HG02623 (cell line): Measurements from ENCODE around the gene TTN.

Experiments used
- ATAC-seq: cut with Tn5 transposase; IDR thresholded peaks from one replicate; pipeline ENCODE4 v1.9.1; 2021; ENCODE audit warnings: moderate library complexity; ENCODE audit not compliant: unreplicated experiment

The TTN gene

DNA sequence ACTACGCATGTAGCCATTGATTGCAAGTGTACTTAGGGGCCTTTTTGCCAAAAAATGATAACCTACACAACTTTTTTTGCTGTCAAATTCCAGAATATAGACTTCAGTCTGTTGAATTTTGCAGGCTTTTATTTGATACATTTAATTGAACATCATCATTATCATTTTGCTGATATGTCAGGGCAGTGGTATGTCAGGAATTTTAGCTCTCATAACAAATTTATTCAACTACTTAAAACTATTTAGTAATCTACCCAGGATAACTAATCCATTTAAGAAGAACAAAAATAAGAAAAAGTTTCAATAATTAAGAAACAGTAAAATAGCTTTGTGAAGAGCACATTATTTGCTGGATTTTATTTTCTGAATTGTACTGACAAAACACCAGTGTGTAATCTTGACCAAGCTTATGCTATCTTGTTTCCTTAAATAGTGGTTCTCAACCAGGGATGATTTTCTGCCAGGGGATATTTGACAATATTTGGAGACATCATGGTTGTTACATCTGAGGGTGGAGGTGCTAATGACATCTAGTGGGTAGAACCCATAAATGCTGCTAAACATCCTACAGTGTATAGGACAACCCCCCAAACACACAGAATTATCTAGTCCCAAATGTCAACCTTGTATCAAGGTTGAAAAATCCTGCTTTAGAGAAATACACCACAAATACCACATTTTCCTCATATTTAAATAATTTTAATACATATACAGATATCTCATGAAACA is 12.1 kb upstream of the TTN start:
- peak; percentile 36 for ATAC-seq

DNA sequence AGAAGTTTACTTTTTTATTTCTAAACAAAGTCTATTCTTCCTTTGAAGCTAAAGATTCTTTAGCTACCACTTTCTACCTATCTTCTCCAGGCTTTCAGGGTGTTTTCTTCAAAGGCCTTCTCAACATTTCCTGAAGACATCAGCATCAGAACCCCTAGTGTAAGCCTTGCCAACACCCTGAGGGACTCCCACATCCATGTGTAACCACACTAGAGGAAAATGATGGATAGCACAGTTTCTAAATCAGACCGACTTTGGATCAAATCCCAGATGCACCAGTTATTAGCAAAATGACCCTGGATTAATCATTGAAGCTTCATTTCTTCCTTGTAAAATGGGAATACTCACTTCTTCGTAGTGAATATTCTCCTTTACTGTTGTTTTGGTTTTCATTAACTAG is 4.7 kb upstream of the TTN start:
- no peak for ATAC-seq

DNA sequence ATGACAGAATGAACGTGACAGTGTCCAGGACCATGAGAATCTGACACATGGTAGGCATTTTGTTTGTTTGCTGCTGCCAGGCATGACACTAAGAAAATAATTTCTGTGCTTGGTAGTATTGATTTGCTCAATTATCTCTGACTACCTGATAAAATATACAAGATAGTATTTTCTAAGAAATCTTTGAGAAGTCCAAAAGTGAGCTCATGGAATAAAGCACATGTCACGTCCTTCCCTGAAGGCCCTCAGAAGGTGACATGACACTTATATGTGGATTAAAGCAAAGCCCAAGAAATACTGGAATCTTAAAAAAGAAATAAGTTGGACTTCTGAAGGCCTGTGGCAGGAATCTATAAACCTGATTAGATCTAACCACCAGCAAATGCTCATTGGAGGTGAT is 3.8 kb upstream of the TTN start:
- ATAC-seq, result no peak

DNA sequence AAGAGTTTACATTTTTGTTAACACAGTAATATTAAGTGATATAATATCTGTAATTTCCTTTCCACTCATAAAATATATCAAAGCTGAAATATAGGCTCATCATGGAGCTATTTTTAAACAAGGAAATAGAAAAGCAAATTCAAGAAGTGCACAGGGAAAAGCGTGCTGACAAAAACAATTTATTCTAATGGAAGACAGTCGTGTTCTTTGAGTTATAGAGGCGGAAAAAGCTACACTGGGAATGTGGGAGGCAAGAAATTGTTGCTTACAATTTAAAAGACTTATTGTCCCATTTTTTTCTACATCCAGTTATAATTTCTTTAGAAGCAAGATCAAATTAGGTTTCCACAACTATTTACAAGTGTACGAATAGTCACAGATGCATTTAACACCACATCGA is 3.2 kb upstream of the TTN start:
- ATAC-seq, result no peak

DNA sequence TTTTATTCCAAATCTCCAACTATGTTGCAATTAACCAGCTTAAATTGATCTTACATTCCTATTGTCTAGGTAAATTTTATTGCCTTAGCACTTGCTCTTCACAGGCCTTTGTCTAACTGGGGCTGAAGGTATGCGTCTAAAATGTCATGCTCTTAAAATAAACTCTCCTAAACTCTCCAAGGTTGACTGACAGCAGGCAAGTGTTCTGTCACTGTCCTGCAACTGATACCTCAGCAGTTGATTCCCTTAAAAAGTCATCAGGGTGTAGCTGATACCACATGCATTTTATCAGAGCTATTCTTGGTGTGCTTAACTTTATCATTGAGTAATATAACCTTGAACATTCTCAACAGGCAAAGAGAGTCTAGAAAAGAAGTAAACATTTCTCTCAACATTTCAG is 680 bp downstream of the TTN start:
- ATAC-seq, result no peak

DNA sequence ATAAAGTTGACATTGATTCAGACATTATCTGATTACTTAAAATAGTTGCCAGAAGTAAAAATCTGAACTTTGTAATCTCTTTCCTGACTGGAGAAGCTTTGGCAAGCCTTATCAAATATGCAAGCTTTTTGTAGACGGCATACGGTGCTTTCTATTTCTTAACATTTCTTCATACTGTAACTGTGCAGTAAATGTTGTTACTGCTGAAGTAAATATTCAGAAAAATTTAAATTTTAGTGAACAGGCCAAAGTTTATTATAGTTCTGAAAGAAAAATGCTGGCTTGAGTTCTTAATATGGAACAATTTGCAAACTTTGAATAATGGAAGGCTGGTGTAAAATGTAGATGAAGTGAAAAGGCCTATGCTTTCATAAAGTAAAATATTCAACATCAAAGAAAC is 1.8 kb downstream of the TTN start:
- ATAC-seq, result no peak

DNA sequence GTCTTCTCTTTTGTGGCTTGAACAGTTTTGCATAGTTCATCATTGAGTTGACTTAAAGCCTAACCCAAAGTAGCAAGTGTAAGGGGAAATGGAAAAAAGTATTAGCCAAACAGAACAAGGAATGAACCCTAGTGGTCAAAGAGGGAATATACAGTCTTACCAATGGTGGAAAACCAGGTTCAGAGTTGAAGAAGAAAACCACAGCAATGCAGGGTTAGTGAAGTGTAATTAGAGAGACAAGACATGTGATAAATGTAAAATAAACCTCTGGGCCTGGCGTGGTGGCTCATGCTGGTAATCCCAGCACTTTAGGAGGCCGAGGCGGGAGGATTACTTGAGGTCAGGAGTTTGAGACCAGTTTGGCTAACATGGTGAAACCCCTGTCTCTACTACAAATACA is 2.4 kb downstream of the TTN start:
- ATAC-seq, result no peak

DNA sequence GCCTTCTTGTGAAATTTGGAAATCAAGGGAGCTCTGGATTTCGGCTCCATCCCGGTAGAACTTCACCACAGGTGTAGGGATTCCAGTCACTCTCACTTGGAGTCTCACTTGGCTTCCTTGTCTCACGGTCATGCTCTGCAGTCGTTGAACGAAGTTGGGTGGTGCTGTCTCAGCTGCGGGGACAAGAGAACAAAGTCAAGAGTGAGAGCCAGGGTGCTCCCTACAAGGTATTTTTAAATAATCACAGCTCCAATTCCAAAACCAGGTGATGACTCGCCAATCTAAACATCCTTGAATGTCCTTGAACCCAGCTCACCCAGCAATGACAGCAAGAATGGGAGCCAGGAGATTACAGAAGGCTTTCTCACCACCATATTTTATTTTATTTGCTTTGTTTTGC is 6.7 kb downstream of the TTN start:
- ATAC-seq, result no peak

DNA sequence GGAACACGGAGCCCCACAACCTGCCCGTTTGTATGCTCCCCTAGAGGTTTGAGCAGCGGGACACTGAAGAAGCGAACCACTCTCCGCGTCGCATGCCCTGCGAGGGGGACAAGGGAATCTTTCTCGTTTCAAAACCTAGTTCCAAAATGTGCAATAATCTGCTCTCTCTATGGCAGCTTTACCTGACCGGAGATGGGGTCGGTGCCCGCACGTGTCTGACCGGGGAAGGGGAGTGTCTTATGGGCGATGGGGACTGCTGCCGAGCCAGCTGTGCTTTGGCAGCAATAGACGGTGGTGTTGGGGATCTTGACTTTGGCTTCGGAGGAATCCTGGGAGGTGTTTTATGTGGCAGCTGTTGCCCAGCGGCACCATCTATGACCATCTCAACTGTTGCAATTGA is 7.9 kb downstream of the TTN start:
- no peak for ATAC-seq

DNA sequence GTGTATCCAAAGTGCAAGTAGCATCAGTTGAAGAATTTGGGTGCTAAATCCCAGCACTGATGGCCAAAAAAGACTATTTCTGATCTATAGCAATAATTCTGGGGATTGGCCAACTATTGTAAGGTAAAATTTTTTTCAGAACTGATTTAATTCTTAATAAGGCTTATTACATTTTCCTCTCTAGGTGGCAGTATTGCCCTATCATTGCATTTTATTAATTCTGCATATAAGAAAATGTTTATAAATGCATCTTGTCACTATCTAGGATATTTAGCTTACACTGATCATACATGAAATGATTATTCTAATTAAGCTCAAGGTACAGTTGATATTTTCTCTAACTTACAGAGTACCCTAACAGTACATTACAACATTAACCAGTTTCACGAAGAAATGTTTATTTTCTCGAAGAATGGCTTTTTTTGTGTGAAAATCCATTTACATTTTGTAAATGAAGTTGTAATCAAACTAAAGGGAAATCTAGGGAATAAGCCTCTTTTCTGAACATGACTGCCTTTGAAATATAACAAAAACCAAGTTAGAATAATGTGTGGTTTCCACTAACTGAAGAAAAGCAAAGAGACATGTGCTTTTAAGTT is 11.0 kb downstream of the TTN start:
- no peak for ATAC-seq

DNA sequence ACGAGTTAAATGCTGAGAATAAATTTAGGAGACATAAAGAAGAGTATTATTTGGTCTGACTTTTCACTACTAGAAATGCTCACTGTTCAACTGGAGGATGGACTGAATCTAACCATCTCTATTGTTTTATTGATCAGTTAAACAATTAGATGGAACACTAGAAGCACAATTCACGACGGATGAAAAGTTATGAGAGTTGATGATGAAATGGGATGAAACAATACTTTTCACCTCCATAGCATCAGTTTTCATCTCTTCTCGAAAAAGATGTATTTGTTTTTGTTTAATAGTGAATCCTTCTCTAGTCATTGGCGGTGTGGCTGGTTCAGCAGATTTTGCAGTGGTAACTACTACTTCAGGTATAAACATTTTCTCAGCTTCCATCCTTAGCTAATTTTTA is 19.3 kb downstream of the TTN start:
- no peak for ATAC-seq

DNA sequence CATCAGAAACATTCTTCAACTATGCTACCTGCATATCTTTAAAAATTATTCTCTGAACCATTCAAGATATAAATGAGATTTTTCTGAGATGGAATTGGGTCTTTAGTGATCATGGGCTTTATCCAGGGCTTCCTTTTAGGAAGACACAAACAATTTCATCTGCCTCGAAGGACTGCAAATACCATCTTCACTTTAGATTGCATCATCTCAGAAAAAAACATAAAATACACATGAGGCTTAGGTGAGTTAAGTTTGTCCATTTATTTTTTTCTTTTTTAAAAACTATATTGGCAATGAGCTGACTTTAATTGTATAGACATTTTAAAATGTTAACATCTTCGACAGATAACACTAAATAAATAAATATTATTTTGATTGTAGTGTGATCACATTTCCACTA is 20.1 kb downstream of the TTN start:
- ATAC-seq, result no peak

DNA sequence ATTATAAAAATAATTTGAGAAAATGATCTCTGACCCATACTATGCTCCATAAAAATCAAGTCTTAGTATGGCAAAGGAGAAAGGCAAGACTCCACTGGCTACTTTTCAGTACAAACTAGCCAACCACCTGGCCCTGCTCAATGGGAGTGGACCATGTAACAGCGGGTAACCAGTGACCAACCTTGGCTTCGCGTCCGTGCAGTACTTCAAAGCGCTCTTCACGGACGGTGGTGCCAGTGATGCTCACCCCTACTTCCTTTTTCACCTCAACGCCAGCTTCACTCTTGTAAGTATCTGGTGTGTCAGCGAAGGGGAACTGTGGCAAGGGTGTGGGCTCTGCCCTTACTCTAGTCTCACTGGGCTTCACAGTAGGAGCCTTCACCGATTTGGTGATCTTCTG is 23.3 kb downstream of the TTN start:
- ATAC-seq, result no peak

DNA sequence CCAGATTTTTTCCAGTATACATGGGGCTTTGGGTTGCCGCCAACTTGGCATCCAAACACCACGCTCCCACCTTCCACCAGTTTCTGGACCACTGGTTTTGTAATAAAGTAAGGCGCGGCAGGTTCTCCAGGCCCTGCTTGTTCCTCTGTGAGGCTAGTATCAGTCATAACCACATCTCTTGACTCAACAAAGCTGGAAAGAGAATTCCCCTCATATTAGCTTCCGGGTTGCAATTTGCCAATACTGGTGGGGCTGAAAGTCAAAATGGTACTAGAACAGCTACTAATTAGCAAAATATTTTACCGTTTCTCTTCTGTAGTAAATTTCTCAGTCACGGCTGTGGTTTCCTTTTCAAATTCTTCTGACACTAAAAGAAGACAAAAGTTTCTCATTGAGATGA is 25.0 kb downstream of the TTN start:
- ATAC-seq, result no peak

DNA sequence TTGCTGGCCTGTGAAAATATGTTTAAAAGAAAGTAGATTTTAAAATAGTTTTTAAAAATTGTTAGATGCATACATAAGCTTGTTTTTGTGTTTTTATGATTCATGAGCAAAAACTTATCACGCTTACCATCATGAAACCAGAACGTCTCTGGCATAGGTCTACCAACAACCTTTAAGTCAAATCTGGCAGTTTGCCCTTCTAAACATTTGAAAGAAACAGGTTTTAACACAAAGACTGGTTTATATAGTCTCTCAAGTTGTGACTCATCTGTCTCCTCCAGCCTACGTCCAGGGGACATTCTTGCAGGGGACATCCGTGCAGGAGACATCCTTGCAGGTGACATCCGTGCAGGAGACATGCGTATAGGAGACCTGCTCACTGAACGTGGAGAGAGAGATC is 29.6 kb downstream of the TTN start:
- no peak for ATAC-seq

DNA sequence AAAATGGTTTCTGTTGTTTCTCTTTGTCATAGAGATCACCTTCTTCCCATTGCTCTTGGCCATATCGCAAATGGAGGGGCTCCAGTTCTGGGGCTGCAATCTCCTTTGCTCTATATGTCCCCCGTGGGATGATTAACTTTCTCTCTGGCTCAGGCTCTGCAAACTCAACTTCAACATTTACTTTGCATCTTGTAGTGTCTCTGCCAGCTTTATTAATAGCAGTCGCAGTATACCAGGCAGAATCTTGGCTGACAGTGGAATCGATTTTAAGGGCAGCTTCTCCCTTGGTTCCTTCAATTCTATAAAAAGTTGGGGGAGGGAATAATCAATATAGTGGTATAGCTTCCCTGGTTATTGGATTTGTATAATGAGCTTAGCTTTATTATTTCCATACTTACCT is 30.5 kb downstream of the TTN start:
- ATAC-seq, result no peak

DNA sequence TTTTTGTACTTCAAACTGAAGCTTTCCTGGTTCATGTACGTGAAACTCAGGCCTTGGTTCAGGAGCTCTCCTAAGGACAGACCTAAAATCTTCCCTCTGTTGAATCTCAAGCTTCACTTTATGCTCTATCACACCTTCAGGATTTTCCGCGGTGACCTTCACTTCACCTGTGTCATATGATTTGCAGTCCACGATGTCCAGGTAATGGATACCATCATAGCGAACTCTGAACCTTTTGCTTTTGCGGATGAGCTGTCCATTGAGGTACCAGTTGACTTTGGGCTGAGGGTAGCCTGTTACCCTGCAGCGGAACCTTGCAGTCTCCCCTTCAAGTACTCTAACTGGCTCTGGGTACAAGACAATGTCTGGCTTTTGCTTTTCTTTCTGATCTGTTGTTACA is 31.2 kb downstream of the TTN start:
- ATAC-seq, result no peak

DNA sequence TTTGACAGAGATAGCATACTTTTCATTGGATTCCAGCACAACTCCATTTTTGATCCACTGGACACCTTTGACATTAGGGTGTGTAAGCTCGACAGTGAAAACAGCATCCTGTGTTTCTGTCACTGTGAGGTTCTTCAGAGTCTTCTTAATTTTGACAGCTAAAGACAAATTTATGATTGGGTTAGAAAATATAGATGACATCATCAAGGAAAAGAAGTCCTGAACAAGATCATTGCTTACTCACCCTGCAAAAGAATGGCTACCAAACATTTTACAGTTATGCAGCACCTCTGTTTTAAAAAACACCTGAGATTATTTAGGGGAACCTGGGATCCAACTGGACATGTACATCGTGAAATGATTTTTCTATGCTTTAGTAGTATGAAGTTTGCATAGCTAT is 36.7 kb downstream of the TTN start:
- ATAC-seq, result no peak

DNA sequence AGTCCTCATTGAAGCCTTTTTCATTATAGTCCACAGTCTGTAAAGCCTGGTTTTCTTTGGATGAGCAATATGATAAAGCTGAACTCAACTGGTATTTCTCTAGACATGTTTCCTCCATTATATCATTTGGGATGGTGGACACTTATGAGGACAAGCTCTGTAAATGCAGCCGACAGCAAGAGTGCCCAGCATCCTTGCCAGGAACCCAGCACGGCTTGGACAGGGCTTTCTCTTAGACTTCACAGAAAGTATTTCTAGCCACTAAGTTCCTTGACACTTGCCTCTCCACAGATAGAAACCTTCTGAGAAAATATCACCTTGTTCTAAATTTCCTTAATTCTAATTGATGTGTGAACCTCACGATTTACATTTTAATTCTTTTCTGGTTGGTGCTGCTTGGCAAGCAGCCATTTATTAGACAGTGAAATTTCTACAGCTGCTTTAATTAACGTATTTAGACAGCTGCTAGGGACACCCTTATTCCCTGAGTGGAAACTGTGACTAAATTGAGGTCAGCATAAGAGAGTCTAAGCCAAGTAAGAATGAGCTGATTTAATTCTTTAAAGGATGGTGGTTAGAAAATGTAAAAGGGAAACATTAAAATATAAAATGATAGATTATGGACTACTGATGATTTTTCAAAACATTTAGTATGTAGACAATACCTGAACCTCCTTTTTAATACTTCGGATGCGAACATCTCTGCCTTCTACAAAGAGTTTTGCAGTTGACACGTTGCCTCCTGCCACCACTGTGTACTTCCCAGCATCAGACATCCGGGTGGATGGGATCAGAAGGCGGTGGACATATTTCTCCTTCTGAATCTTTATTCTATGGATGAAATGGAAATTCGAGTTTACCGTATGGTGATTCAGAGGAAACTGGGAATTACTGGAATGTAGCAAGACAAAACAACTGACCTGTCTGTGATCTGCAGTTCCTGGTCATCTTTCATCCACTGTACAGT is 39.8 kb downstream of the TTN start:
- no peak for ATAC-seq

DNA sequence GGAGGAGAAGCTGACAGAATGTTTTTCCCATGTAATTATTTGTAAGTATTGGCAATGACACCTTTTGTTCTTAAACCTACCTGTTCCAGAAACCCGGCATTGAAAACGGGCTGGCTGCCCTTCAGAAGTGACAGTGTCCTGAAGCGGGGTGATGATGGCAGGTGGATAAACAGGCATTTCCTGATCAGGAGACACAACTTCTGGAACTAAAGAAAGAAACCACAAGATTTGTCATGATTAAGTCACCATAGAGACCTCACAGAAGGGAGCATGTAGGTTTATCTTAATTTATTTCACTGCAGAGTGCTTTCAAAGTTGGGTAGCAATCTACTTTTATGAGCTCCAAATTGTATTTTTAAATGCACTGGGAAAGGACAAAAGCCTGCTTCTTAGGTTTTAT is 43.1 kb downstream of the TTN start:
- no peak for ATAC-seq

DNA sequence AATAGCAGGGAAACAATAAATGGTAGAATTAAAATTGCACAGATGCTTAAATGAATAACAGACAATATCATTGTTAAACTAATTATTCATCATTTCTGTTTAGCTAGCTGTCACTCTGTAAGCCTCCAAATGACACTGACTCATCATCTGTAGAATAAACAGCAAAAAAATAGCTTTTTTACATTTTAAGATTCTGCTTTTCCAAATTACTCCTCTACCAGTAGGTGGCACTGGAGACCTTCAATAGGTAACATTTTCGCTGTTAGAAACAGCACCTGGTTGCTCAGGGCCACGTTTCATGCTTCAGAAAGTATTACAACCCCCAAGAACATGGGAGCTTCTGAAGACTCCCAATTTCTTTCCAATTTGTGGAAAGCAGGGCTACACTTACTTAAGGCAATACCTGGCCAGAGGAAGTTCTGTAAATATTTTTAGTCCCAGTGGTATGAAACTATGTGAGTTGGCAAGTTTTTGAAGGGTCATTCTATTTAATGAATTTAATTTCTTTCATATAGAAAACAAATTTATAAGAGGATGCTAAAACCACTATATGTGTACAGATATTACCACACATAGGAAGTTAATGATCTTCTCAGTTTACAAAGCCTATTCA is 45.4 kb downstream of the TTN start:
- ATAC-seq, result no peak

DNA sequence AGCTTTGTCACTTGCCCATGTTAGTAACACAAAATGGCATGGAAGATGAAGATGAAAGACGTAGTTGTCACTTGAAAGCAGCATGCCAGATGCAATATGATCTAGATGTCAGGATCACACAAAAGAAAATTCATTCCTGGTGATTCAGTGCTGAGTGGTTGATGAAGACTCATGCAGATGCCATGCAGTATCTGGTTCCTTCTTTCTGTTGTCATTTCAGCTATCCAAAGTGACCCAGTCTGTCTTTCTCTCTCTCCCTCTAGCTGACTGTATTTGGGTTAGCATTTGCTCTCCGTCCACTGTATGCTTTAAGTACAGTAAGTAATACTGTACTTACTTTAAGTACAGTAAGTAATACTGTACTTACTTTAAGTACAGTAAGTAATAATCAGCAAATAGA is 50.4 kb downstream of the TTN start:
- no peak for ATAC-seq
